IPS-20b (cell line): ENCODE measurements around the gene CLGN.
A peak's percentile ranks its signal among the peaks of the same experiment; 100 is the strongest.

ENCODE experiments used
- H3K27ac ChIP-seq: one replicate; pipeline ENCODE4 v1.5.1; 2013; ENCODE audit warnings: low read length
- H3K27me3 ChIP-seq: 2 replicates; pipeline ENCODE4 v1.6.1; 2013; ENCODE audit warnings: mild to moderate bottlenecking, low read length, inconsistent platforms; ENCODE audit not compliant: insufficient read depth
- H3K36me3 ChIP-seq: 2 replicates; pipeline ENCODE4 v1.6.1; 2013; ENCODE audit warnings: low read depth, mild to moderate bottlenecking, inconsistent platforms, low read length, moderate library complexity; ENCODE audit not compliant: insufficient read depth
- H3K4me1 ChIP-seq: 2 replicates; pipeline ENCODE4 v1.6.1; 2013; ENCODE audit warnings: mild to moderate bottlenecking, control low read depth, inconsistent platforms, low read length, moderate library complexity; ENCODE audit not compliant: insufficient read depth
- H3K4me3 ChIP-seq: 2 replicates; pipeline ENCODE4 v1.5.1; 2013; ENCODE audit warnings: mild to moderate bottlenecking, low read length, inconsistent platforms
- H3K9ac ChIP-seq: 2 replicates; pipeline ENCODE4 v1.6.1; 2013; ENCODE audit warnings: low read depth, mild to moderate bottlenecking, inconsistent platforms, low read length, moderate library complexity
- H3K9me3 ChIP-seq: 2 replicates; pipeline ENCODE4 v1.6.1; 2013; ENCODE audit warnings: mild to moderate bottlenecking, low read depth, low read length, inconsistent platforms; ENCODE audit not compliant: insufficient read depth

The CLGN gene

GRCh38 chr4:140353786-140354185 lies 73.7 kb downstream of the CLGN start:
- Histone ChIP-seq H3K4me1 (peaks cover 10% of the 10 kb centered on the region; the same call in 1 of the 2 replicates), H3K36me3 (no peaks in the 10 kb centered on the region), H3K27ac (no peak overlapping the region), H3K9ac (no peak overlapping the region), H3K4me3 (no peak overlapping the region), H3K9me3 (no peaks in the 10 kb centered on the region), H3K27me3 (no peaks in the 10 kb centered on the region)

- Histone ChIP-seq H3K9me3 (no peaks in the 10 kb centered on the region), H3K9ac (no peak overlapping the region), H3K27ac (no peak overlapping the region), H3K4me3 (no peak overlapping the region), H3K36me3 (no peaks in the 10 kb centered on the region), H3K27me3 (no peaks in the 10 kb centered on the region; the same call in 1 of the 2 replicates), H3K4me1 (peaks cover 12% of the 10 kb centered on the region; the same call in 1 of the 2 replicates)
Observed at GRCh38 chr4:140351093-140352075, 76.1 kb downstream of the CLGN start.

GRCh38 chr4:140349816-140350215 lies 77.6 kb downstream of the CLGN start:
- no peak overlapping the region for H3K9ac ChIP-seq
- no peaks in the 10 kb centered on the region for H3K36me3 ChIP-seq
- H3K4me1 ChIP-seq: peaks cover 16% of the 10 kb centered on the region; the same call in 1 of the 2 replicates
- no peak overlapping the region for H3K4me3 ChIP-seq
- H3K9me3 ChIP-seq: no peaks in the 10 kb centered on the region
- H3K27me3 ChIP-seq: no peaks in the 10 kb centered on the region; the same call in 1 of the 2 replicates
- no peak overlapping the region for H3K27ac ChIP-seq

GRCh38 chr4:140346136-140346535 lies 81.3 kb downstream of the CLGN start:
- no peaks in the 10 kb centered on the region for H3K36me3 ChIP-seq
- no peaks in the 10 kb centered on the region; the same call in 1 of the 2 replicates for H3K27me3 ChIP-seq
- H3K9me3 ChIP-seq: no peaks in the 10 kb centered on the region
- H3K4me3 ChIP-seq: no peak overlapping the region
- no peak overlapping the region for H3K9ac ChIP-seq
- H3K27ac ChIP-seq: no peak overlapping the region
- peaks cover 23% of the 10 kb centered on the region; the same call in 1 of the 2 replicates for H3K4me1 ChIP-seq

GRCh38 chr4:140344621-140345020 lies 82.8 kb downstream of the CLGN start:
- H3K4me1 ChIP-seq: peaks cover 20% of the 10 kb centered on the region; the same call in 1 of the 2 replicates
- no peak overlapping the region; the same call in 1 of the 2 replicates for H3K4me3 ChIP-seq
- H3K27me3 ChIP-seq: no peaks in the 10 kb centered on the region; the same call in 1 of the 2 replicates
- no peaks in the 10 kb centered on the region for H3K9me3 ChIP-seq
- H3K27ac ChIP-seq: no peak overlapping the region
- peak overlapping the region; percentile 34; the same call in 1 of the 2 replicates for H3K9ac ChIP-seq
- H3K36me3 ChIP-seq: no peaks in the 10 kb centered on the region

- H3K27ac ChIP-seq: no peak overlapping the region
- no peaks in the 10 kb centered on the region for H3K36me3 ChIP-seq
- H3K4me3 ChIP-seq: no peak overlapping the region
- H3K27me3 ChIP-seq: no peaks in the 10 kb centered on the region; the same call in 1 of the 2 replicates
- H3K9me3 ChIP-seq: no peaks in the 10 kb centered on the region
- peaks cover 16% of the 10 kb centered on the region; the same call in 1 of the 2 replicates for H3K4me1 ChIP-seq
- H3K9ac ChIP-seq: peak overlapping the region; percentile 34; the same call in 1 of the 2 replicates
Observed at GRCh38 chr4:140344101-140344500, 83.3 kb downstream of the CLGN start.

- Histone ChIP-seq H3K9ac (no peak overlapping the region), H3K27me3 (no peaks in the 10 kb centered on the region; the same call in 1 of the 2 replicates), H3K4me1 (peaks cover 11% of the 10 kb centered on the region; the same call in 1 of the 2 replicates), H3K36me3 (no peaks in the 10 kb centered on the region), H3K4me3 (no peak overlapping the region), H3K27ac (no peak overlapping the region), H3K9me3 (no peaks in the 10 kb centered on the region)
Observed at GRCh38 chr4:140343303-140343702, 84.1 kb downstream of the CLGN start.

GRCh38 chr4:140342620-140343019 lies 84.8 kb downstream of the CLGN start:
- Histone ChIP-seq H3K27ac (no peak overlapping the region), H3K4me3 (no peak overlapping the region), H3K36me3 (no peaks in the 10 kb centered on the region), H3K4me1 (peaks cover 11% of the 10 kb centered on the region; the same call in 1 of the 2 replicates), H3K27me3 (no peaks in the 10 kb centered on the region; the same call in 1 of the 2 replicates), H3K9ac (no peak overlapping the region), H3K9me3 (no peaks in the 10 kb centered on the region)
